Common myeloid progenitor, CD34-positive (primary cell): Measurements from ENCODE around the gene SMPD3.

ENCODE experiments used
- CTCF ChIA-PET: fragments of 350-600 bp; sonication (Branson Sonifier 250); formaldehyde crosslinking; loops from one replicate; lab custom pipeline; 2021; ENCODE audit warnings: antibody characterized with exemption; lab: Charles Lee
- POLR2A ChIA-PET: fragments of 350-600 bp; sonication (Branson Sonifier 250); formaldehyde crosslinking; loops from one replicate; lab custom pipeline; 2021; ENCODE audit warnings: antibody characterized with exemption; lab: Charles Lee
- DNase-seq, 3 donors: peaks; one replicate each; pipeline versions ENCODE4 v3.0.0 to v3.0.0-alpha.2; 2013
- H3K27ac ChIP-seq, 2 experiments: 1 replicate in 1 of 2; 2 replicates in 1 of 2; pipeline ENCODE4 v1.7.0; 2013; ENCODE audit warnings: inconsistent platforms in 2 of 2, low read length in 2 of 2, mild to moderate bottlenecking in 2 of 2, low read depth in 1 of 2, moderate library complexity in 1 of 2; ENCODE audit not compliant: severe bottlenecking in 2 of 2, insufficient read depth in 1 of 2, poor library complexity in 1 of 2
- H3K27me3 ChIP-seq, 5 experiments: replicated peaks in 2 of 5; 1 replicate in 3 of 5; 2 replicates in 2 of 5; pipeline versions ENCODE4 v1.6.1 to v1.7.0; 2013; ENCODE audit warnings: low read length in 4 of 5, mild to moderate bottlenecking in 2 of 5, moderate library complexity in 2 of 5, inconsistent platforms in 1 of 5; ENCODE audit not compliant: insufficient read depth in 5 of 5, control insufficient read depth in 4 of 5
- H3K36me3 ChIP-seq, 4 experiments: 1 replicate in 2 of 4; 2 replicates in 2 of 4; pipeline versions ENCODE4 v1.6.1 to v1.7.0; 2013; ENCODE audit warnings: low read length in 3 of 4, control low read depth in 1 of 4, mild to moderate bottlenecking in 1 of 4; ENCODE audit not compliant: control insufficient read depth in 4 of 4, insufficient read depth in 4 of 4
- H3K4me1 ChIP-seq, 4 experiments: 1 replicate in 3 of 4; 2 replicates in 1 of 4; pipeline versions ENCODE4 v1.6.1 to v1.7.1; 2013; ENCODE audit warnings: low read length in 3 of 4, mild to moderate bottlenecking in 3 of 4, control low read depth in 1 of 4, inconsistent platforms in 1 of 4, moderate library complexity in 1 of 4; ENCODE audit not compliant: control insufficient read depth in 4 of 4, insufficient read depth in 4 of 4; ENCODE audit errors: control extremely low read depth in 1 of 4
- H3K4me3 ChIP-seq, 7 experiments: 1 replicate in 4 of 7; 2 replicates in 3 of 7; pipeline versions ENCODE4 v1.5.1 to v1.7.0; 2013; ENCODE audit warnings: mild to moderate bottlenecking in 7 of 7, low read length in 6 of 7, moderate library complexity in 6 of 7, inconsistent platforms in 2 of 7, low read depth in 2 of 7, control low read depth in 1 of 7; ENCODE audit not compliant: insufficient read depth in 4 of 7, control insufficient read depth in 1 of 7; ENCODE audit errors: extremely low read depth in 1 of 7
- H3K9me3 ChIP-seq, 5 experiments: 1 replicate in 4 of 5; 2 replicates in 1 of 5; pipeline versions ENCODE4 v1.6.1 to v1.7.1; 2013; ENCODE audit warnings: low read length in 4 of 5, mild to moderate bottlenecking in 2 of 5, inconsistent platforms in 1 of 5, low read depth in 1 of 5, moderate library complexity in 1 of 5; ENCODE audit not compliant: control insufficient read depth in 4 of 5, insufficient read depth in 2 of 5; ENCODE audit errors: control extremely low read depth in 1 of 5
- WGBS: methylation state at CpG from one replicate; pipeline ENCODE4 v1.1.5; 2013; ENCODE audit not compliant: insufficient coverage; 5-methylcytosine and 5-hydroxymethylcytosine counted together

The SMPD3 gene

GRCh38 chr16:68463904-68464303, 15.6 kb upstream of the SMPD3 start:
- CTCF ChIA-PET, result interaction anchor here (0.5 to 2.7 kb wide), 6 partner anchors 8 to 1042 kb away, joined by 3 to 6 read pairs (median 4); no protein-coding TSS in a partner anchor
- H3K27me3 ChIP-seq, result no peaks in the 10 kb centered on the region

DNA sequence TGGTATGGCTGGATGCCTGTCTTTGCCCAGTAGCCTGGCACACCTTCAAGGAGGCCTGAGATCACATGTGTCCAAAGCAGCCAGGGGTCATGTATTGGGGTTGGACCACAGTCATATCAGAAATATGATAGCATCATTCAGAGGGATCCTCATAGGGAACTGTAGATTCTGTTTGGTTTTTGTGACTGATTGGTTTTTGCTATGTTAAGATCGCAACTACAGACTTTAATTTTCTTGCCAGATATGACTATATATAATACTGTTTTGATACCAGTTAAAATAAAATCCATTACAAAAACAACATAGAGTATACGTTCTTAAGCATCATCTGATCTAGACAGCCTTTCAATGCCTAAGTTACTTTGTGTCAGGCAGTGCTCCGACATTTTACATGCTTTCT, 11.8 kb upstream of the SMPD3 start:
- H3K36me3 ChIP-seq, result no peaks in the 10 kb centered on the region
- no peak overlapping the region for H3K27ac ChIP-seq
- DNase-seq, result no peak
- H3K9me3 ChIP-seq, result peaks cover 0 to 12% (median 2%) of the 10 kb centered on the region in 5 experiments
- ChIA-PET POLR2A (no interaction called here), CTCF (interaction anchor here (1.8 kb wide), 1 partner anchor 14 kb away, joined by 6 read pairs; no protein-coding TSS in a partner anchor)
- no peak overlapping the region for H3K4me3 ChIP-seq
- no CpG with 5 or more reads among the region's 3 CpGs for WGBS
- no peaks in the 10 kb centered on the region for H3K4me1 ChIP-seq
- no peaks in the 10 kb centered on the region for H3K27me3 ChIP-seq

More at GRCh38 chr16:68463904-68464303, 15.6 kb upstream of the SMPD3 start:
- WGBS, result 100% methylated on average over 1 of the region's 2 CpGs
- peaks cover 3 to 26% (median 9%) of the 10 kb centered on the region in 4 experiments for H3K4me1 ChIP-seq
- peaks cover 0 to 12% (median 2%) of the 10 kb centered on the region in 5 experiments for H3K9me3 ChIP-seq
- H3K4me3 ChIP-seq, result no peak overlapping the region
- no peak for DNase-seq
- H3K36me3 ChIP-seq, result no peaks in the 10 kb centered on the region
- no peak overlapping the region for H3K27ac ChIP-seq
- POLR2A ChIA-PET, result interaction anchor here (0.6 kb wide), 1 partner anchor 363 kb away, joined by 3 read pairs; no protein-coding TSS in a partner anchor

DNA sequence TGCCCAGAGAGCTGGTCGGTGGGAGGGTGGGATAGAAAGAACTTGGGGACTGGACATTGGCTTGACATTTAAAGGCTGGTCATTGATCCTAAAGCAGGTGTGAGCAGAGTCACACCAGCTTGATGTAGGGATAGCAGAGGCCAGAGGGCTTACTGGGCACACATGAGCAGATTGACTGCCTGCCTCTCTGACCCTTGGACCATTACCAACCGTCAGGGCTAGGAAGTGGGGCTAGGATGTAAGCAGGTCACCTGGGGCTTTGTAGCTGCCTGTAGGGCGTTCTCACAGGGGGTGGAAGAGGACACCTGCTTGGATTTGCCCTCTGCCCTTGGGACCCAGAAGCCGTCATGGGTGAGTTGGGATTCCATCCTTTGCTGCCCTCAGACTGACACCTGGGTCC, 11.1 kb upstream of the SMPD3 start:
- Histone ChIP-seq H3K4me1 (no peaks in the 10 kb centered on the region), H3K9me3 (peaks cover 0 to 12% (median 2%) of the 10 kb centered on the region in 5 experiments), H3K27ac (no peak overlapping the region), H3K36me3 (no peaks in the 10 kb centered on the region), H3K4me3 (no peak overlapping the region), H3K27me3 (no peaks in the 10 kb centered on the region)
- ChIA-PET POLR2A (no interaction called here), CTCF (interaction anchor here (1.8 kb wide), 1 partner anchor 13 kb away, joined by 6 read pairs; no protein-coding TSS in a partner anchor)
- DNase-seq, result no peak
- WGBS, result 100% methylated on average over 4 of the region's 4 CpGs

- no peaks in the 10 kb centered on the region for H3K27me3 ChIP-seq
- H3K36me3 ChIP-seq, result no peaks in the 10 kb centered on the region
- CTCF ChIA-PET, result interaction anchor here (1.8 kb wide), 1 partner anchor 12 kb away, joined by 6 read pairs; no protein-coding TSS in a partner anchor
- no peaks in the 10 kb centered on the region for H3K4me1 ChIP-seq
- no peak overlapping the region for H3K27ac ChIP-seq
- no peak overlapping the region for H3K4me3 ChIP-seq
- no peak for DNase-seq
- no CpG with 5 or more reads among the region's 2 CpGs for WGBS
- POLR2A ChIA-PET, result no interaction called here
- peaks cover 0 to 9% (median 2%) of the 10 kb centered on the region in 5 experiments for H3K9me3 ChIP-seq
These were observed 10.2 kb upstream of the SMPD3 start for GRCh38 chr16:68458551-68458950.

- ChIA-PET POLR2A (interaction anchor here (0.6 kb wide), 1 partner anchor 182 kb away, joined by 3 read pairs; no protein-coding TSS in a partner anchor), CTCF (interaction anchor here (0.6 to 1.8 kb wide), 2 partner anchors 12 to 201 kb away, joined by 3 to 6 read pairs; no protein-coding TSS in a partner anchor)
- Histone ChIP-seq H3K36me3 (no peaks in the 10 kb centered on the region), H3K27ac (no peak overlapping the region), H3K4me1 (no peaks in the 10 kb centered on the region), H3K27me3 (no peaks in the 10 kb centered on the region), H3K9me3 (peaks cover 0 to 6% (median 2%) of the 10 kb centered on the region in 5 experiments), H3K4me3 (no peak overlapping the region)
- DNase-seq, result no peak
- 100% methylated on average over 2 of the region's 3 CpGs for WGBS
These were observed 9.8 kb upstream of the SMPD3 start for GRCh38 chr16:68458101-68458500.

DNA sequence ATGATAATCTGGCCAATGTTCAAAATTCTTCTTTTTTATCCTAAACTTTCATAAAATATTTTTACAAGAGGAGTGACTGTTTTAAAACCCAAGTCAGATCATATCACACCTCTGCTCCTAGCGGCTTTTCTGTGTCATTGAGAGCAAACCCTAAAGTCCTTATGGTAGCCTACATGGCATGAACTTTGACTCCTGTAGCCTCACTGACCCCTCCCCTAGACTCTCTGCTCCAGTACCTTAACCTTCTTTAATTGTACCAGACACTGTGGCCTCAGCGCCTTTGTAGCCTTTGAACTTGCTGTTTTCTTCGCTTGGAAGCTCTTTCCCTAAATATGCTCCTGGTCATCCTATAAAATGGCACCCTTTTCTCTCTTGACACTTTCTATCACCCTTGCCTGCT, 7.3 kb upstream of the SMPD3 start:
- H3K9me3 ChIP-seq, result no peaks in the 10 kb centered on the region
- H3K4me3 ChIP-seq, result no peak overlapping the region
- H3K36me3 ChIP-seq, result no peaks in the 10 kb centered on the region
- H3K27ac ChIP-seq, result no peak overlapping the region
- ChIA-PET CTCF (interaction anchor here (1.0 to 1.9 kb wide), 4 partner anchors 10 to 21 kb away, joined by 3 to 6 read pairs (median 4); no protein-coding TSS in a partner anchor), POLR2A (no interaction called here)
- no peaks in the 10 kb centered on the region for H3K27me3 ChIP-seq
- no peak for DNase-seq
- H3K4me1 ChIP-seq, result no peaks in the 10 kb centered on the region
- 94% methylated on average over 3 of the region's 3 CpGs for WGBS

DNA sequence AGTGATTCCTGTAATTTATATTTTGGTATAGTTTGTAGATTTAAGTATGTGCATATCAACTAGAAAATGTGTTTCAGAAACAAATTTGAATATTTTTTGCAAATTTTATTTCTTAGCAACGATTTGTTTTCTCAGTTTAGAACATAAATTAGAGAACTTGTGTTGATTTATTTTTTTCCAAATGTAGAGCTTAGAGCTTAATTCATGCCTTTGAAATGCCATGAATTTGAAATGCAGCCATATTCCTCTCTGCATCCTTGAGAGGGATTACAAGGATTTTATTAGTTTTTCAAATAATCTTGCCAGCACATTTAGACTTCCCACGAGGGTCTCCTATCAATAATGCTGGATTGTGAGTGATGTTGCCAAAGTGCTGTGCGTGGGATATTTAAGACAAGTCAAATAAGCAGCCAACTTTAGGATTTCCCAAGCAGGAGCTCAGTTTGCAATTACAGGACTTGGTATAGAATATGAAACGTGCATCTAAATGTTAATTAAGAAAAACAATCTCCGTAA, 6.7 kb upstream of the SMPD3 start:
- ChIA-PET CTCF (interaction anchor here (0.8 to 1.9 kb wide), 5 partner anchors 10 to 39 kb away, joined by 3 to 6 read pairs (median 3); no protein-coding TSS in a partner anchor), POLR2A (no interaction called here)
- no peak for DNase-seq

More for the DNA sequence above, 6.7 kb upstream of the SMPD3 start:
- H3K36me3 ChIP-seq, result no peaks in the 10 kb centered on the region
- H3K27me3 ChIP-seq, result no peaks in the 10 kb centered on the region
- no peak overlapping the region for H3K27ac ChIP-seq
- WGBS, result 100% methylated on average over 2 of the region's 5 CpGs
- H3K9me3 ChIP-seq, result no peaks in the 10 kb centered on the region
- H3K4me1 ChIP-seq, result no peaks in the 10 kb centered on the region
- H3K4me3 ChIP-seq, result no peak overlapping the region
